ENCODE measurements around the gene KLHDC10.
A peak's percentile ranks its signal among the peaks of the same experiment; 100 is the strongest.
"Not testable (repeated sequence)": the region's sequence is repeated elsewhere in the genome, so short reads cannot be mapped to it uniquely, and the experiment has no call there.

Gene KLHDC10

DNA sequence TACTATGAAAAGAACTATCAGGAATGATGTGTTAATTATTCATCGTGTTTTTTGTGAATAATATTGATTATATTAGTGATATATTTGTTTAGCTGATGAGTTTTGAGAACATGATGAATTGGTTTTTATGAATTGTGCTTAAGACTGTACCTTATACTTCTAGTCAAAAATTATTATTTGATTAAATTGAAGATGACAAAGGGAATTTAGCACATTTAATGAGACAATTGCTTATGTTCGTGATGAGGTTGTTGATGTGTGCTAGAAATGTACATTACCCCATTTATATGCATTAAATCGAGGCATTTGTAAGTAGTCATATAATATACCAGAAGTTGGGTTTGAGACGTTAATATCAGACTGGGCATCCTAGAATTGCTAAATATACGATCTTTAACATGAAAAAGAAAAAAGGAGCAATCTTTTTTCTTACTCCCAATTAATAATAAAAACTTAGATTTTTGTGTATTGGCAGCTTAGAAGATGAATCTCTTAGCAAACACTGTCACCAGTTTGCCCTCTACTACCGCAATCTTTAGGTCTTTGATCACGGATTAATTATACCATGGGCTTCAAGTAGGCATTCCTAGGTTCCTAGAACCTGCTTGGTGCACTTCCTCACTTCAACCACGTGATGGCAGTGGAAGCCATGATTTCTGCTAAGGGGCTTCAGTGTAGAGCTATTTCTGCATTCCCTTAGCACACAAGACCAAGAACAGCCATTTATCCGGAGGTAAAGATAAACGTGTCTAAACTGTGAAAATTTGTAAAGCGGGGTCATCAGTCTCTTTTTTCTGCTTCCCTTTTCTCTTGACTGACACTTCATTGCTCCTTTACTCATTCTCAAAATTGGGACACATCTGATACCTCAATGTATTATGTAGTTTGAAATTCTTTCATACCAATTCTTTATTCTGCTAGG, 1.6 kb downstream of the KLHDC10 start:
- peak overlapping the region; percentile 77 for H3K4me3 ChIP-seq (ENCODE audit: low read depth, low read length)
- ChIA-PET POLR2A (no interaction called here), CTCF (interaction anchor here (0.6 to 6.1 kb wide), 53 partner anchors 8 to 806 kb away, joined by 3 to 79 read pairs (median 4); partner anchors contain the start of genes CPA4, MEST and TMEM209)
- TF ChIP-seq, protein P1, sequence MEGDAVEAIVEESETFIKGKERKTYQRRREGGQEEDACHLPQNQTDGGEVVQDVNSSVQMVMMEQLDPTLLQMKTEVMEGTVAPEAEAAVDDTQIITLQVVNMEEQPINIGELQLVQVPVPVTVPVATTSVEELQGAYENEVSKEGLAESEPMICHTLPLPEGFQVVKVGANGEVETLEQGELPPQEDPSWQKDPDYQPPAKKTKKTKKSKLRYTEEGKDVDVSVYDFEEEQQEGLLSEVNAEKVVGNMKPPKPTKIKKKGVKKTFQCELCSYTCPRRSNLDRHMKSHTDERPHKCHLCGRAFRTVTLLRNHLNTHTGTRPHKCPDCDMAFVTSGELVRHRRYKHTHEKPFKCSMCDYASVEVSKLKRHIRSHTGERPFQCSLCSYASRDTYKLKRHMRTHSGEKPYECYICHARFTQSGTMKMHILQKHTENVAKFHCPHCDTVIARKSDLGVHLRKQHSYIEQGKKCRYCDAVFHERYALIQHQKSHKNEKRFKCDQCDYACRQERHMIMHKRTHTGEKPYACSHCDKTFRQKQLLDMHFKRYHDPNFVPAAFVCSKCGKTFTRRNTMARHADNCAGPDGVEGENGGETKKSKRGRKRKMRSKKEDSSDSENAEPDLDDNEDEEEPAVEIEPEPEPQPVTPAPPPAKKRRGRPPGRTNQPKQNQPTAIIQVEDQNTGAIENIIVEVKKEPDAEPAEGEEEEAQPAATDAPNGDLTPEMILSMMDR (IDR thresholded peaks at IDR 0.05; ENCODE audit: insufficient read depth, low read length, missing control alignments): peak; percentile 89
- DNase-seq (ENCODE audit: low read depth, low spot score): peak; percentile 37

DNA sequence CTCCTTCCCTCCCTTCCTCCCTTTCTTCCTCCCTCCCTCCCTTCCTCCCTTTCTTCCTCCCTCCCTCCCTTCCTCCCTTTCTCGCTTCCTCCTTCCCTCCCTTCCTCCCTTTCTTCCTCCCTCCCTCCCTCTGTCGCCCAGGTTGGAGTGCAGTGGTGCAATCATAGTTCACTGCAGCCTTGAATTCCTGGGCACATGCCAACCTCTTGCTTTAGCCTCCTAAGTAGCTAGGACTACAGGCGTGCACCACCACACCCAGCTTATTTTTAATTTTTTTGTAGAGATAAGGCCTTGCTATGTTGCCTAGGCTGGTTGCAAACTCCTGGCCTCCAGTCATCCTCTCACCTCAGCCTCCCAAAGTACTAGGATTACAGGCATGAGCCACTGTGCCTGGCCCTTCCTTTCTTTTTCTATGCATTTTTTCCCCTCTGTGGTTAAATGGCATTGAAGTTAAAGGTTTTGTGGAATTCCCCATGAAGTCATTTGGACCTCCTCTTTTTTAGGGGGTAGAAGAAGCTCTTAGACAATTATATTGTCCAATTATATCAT, 9.6 kb downstream of the KLHDC10 start:
- ChIA-PET CTCF (interaction anchor here (0.5 to 5.8 kb wide), 4 partner anchors 8 to 615 kb away, joined by 3 to 44 read pairs (median 6); partner anchors contain the start of gene KLHDC10), POLR2A (no interaction called here)
- H3K4me3 ChIP-seq (ENCODE audit: low read depth, low read length): no peak overlapping the region
- no peak for DNase-seq (ENCODE audit: low read depth, low spot score)
- TF ChIP-seq, protein P1 (IDR thresholded peaks at IDR 0.05; ENCODE audit: insufficient read depth, low read length, missing control alignments): no peak

DNA sequence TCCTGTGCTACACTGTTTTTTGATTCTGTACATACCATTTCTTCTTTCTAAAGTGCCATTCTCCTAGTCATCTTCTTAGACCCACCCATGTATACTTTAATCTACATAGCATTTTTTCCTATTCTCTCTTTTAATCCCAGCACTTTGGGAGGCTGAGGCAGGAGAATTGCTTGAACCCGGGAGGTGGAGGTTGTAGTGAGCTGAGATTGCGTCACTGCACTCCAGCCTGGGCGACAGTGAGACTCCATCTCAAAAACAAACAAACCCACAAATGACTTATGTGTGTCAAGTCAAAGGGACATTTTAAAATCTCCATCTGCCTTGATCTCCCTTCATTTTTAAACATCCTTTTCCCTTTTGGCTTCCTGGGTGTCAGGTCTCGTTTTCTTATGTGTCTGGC, 13.2 kb downstream of the KLHDC10 start:
- CTCF ChIA-PET: interaction anchor here (2.8 to 5.8 kb wide), 2 partner anchors 12 kb away, joined by 16 to 44 read pairs; partner anchors contain the start of gene KLHDC10
- DNase-seq (ENCODE audit: low read depth, low spot score); POLR2A ChIA-PET; H3K4me3 ChIP-seq (ENCODE audit: low read depth, low read length): not testable (repeated sequence)

DNA sequence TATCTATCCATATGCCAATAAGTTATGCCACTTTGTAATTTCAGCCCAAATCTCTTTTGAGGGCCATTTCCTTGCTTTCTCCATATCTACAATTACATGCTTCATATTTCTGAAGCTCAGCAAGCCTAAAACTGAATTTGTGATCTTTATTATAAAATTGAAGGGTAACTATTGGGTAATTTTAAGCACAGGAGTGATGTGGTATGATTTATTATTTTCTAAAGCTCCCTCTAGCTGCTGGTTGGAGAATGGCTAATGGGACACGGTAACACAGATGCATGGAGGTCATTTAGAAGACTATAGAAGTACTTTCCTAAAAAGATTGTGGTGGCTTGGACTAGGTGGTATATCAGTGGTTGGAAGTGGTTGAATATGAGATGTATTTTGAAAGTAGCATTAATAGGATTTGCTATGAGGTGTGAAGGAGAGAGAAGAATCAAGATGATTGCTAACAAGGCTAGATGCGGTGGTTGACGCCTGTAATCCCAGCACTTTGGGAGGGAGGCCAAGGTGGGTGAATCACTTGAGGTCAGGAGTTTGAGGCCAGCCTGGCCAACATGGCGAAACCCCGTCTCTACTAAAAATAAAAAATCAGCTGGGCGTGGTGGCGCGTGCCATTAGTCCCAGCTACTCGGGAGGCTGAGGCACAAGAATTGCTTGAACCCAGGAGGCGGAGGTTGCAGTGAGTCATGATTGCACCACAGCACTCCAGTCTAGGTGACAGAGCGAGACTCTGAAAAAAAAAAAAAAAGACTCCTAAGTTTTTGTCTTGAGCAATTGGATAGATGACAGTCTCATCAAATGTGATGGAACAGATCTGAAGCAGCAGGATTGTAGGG, 13.9 kb downstream of the KLHDC10 start:
- no peak overlapping the region for H3K4me3 ChIP-seq (ENCODE audit: low read depth, low read length)
- ChIA-PET POLR2A (no interaction called here), CTCF (interaction anchor here (0.6 to 5.8 kb wide), 6 partner anchors 11 to 821 kb away, joined by 3 to 44 read pairs (median 4); partner anchors contain the start of gene KLHDC10)
- DNase-seq (ENCODE audit: low read depth, low spot score): no peak
- TF ChIP-seq, protein P1 (IDR thresholded peaks at IDR 0.05; ENCODE audit: insufficient read depth, low read length, missing control alignments): no peak

DNA sequence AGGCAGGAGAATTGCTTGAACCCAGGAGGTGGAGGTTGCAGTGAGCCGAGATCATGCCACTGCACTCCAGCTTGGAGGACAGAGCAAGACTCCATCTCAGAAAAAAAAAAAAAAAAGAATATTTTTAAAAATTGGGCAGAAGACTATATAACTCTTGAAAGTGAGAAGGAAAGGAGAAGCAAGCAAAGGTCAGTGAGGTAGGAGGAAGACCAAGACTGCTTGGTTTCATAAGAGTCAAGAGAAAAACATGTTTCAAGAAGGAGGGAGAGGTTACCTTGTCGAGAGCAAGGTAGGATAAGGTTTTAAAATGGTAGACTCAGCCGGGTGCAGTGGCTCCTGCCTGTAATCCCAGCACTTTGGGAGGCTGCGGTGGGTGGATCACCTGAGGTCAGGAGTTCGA, 14.9 kb downstream of the KLHDC10 start:
- DNase-seq (ENCODE audit: low read depth, low spot score); H3K4me3 ChIP-seq (ENCODE audit: low read depth, low read length): not testable (repeated sequence)
- POLR2A ChIA-PET: interaction anchor here (0.7 kb wide), 1 partner anchor 54 kb away, joined by 3 read pairs; no protein-coding TSS in a partner anchor
- CTCF ChIA-PET: interaction anchor here (0.7 to 5.8 kb wide), 5 partner anchors 9 to 652 kb away, joined by 3 to 44 read pairs (median 3); partner anchors contain the start of gene KLHDC10

DNA sequence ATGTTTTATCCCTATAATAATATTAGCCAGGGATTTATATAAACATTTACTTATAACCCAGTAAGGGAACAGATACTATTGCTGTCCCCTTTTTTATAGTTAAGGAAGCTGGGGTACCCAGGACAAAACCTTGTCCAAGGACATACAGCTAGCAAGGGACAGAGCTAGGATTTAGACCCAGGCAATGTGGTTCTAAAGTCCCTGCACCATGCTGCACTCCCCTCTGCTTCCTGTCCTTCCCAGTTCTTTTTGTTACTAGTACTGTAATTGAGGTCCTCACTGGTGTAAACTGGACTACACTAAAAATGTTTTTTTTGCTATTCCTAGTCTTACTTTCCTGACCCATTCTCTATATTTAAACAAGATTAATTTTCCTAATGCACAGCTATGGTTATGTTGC, 16.6 kb downstream of the KLHDC10 start:
- ChIA-PET CTCF (interaction anchor here (1.5 to 2.2 kb wide), 4 partner anchors 9 to 17 kb away, joined by 5 to 18 read pairs (median 8); partner anchors contain the start of gene KLHDC10), POLR2A (no interaction called here)
- no peak overlapping the region for H3K4me3 ChIP-seq (ENCODE audit: low read depth, low read length)
- TF ChIP-seq, protein P1 (IDR thresholded peaks at IDR 0.05; ENCODE audit: insufficient read depth, low read length, missing control alignments): no peak
- no peak for DNase-seq (ENCODE audit: low read depth, low spot score)
